ENCODE measurements around the gene LAMA2.

- TF ChIP-seq CTCF (IDR thresholded peaks at IDR 0.05), result no peak
- no peak for TF ChIP-seq POLR2A (IDR thresholded peaks at IDR 0.05)
Measured at GRCh38 chr6:129033581-129033980, 150.6 kb downstream of the LAMA2 start.

Measured in testis (tissue), 2 donors.